HEK293 (cell line): ENCODE data around the gene DPEP2.
"Not testable (repeated sequence)": the region's sequence is repeated elsewhere in the genome, so short reads cannot be mapped to it uniquely, and the experiment has no call there.

ENCODE experiments used
- CTCF ChIA-PET: fragments of 350-600 bp; formaldehyde crosslinking; extraction: SDS; loops from one replicate; lab custom pipeline; 2021; ENCODE audit warnings: antibody characterized with exemption; lab: Yijun Ruan, JAX
- POLR2A ChIA-PET: fragments of 300-600 bp; formaldehyde crosslinking; extraction: SDS; loops from one replicate; lab custom pipeline; 2020; ENCODE audit warnings: antibody characterized with exemption, inconsistent platforms; lab: Yijun Ruan, JAX
- H3K27ac ChIP-seq: fragments of 200-500 bp; sonication (Bioruptor generic); 2 replicates; pipeline ENCODE4 v1.5.1; 2014; ENCODE audit warnings: low read depth, low read length, control low read depth, inconsistent platforms; ENCODE audit errors: extremely low read depth
- H3K36me3 ChIP-seq, 2 experiments: fragments of 200-500 bp in 1 of 2; sonication (Bioruptor generic) in 1 of 2; 1 replicate in 1 of 2; 2 replicates in 1 of 2; pipeline ENCODE4 v1.5.1; 2014 to 2017; ENCODE audit warnings: inconsistent platforms in 2 of 2, low read length in 2 of 2; ENCODE audit not compliant: control insufficient read depth in 2 of 2, insufficient read depth in 1 of 2
- H3K4me1 ChIP-seq: fragments of 200-500 bp; sonication (Bioruptor generic); 2 replicates; pipeline ENCODE4 v1.5.1; 2014; ENCODE audit warnings: mild to moderate bottlenecking, low read length, inconsistent platforms; ENCODE audit not compliant: control insufficient read depth, insufficient read depth
- H3K4me3 ChIP-seq: 2 replicates; pipeline ENCODE4 v1.5.1; 2011; ENCODE audit warnings: low read depth, mild to moderate bottlenecking, control low read depth, low read length, moderate library complexity
- H3K9me3 ChIP-seq: fragments of 200-500 bp; sonication (Bioruptor generic); 2 replicates; pipeline ENCODE4 v1.5.1; 2014; ENCODE audit warnings: low read depth, low read length, inconsistent platforms; ENCODE audit not compliant: control insufficient read depth, insufficient read depth
- KLF1 ChIP-seq: fragments of 450-650 bp; formaldehyde crosslinking; IDR thresholded peaks from 2 replicates; pipeline ENCODE4 v1.5.1; 2016; ENCODE audit warnings: missing biosample characterization, missing genetic modification characterization
- ZNF121 ChIP-seq: fragments of 450-650 bp; formaldehyde crosslinking; IDR thresholded peaks from 2 replicates; pipeline ENCODE4 v1.5.1; 2016; ENCODE audit warnings: missing biosample characterization, missing genetic modification characterization
- ZNF221 ChIP-seq: fragments of 450-650 bp; formaldehyde crosslinking; IDR thresholded peaks from 2 replicates; pipeline ENCODE4 v1.5.1; 2017; ENCODE audit warnings: missing biosample characterization, missing genetic modification characterization, borderline replicate concordance
- ZNF223 ChIP-seq: fragments of 450-650 bp; formaldehyde crosslinking; IDR thresholded peaks from 2 replicates; pipeline ENCODE4 v1.5.1; 2016; ENCODE audit warnings: missing biosample characterization, missing genetic modification characterization
- ZNF366 ChIP-seq: fragments of 450-650 bp; formaldehyde crosslinking; conservative IDR thresholded peaks from 2 replicates; pipeline ENCODE4 v1.5.1; 2016; ENCODE audit warnings: missing biosample characterization, missing genetic modification characterization
- ZNF664 ChIP-seq: fragments of 450-650 bp; formaldehyde crosslinking; IDR thresholded peaks from 2 replicates; pipeline ENCODE4 v1.5.1; 2016; ENCODE audit warnings: missing biosample characterization, missing genetic modification characterization
- TF ChIP-seq, protein P1 (sequence below): fragments of 450-650 bp; formaldehyde crosslinking; IDR thresholded peaks from 2 replicates; pipeline ENCODE4 v1.5.1; 2016; ENCODE audit warnings: missing biosample characterization, missing genetic modification characterization
- TF ChIP-seq, protein P2 (sequence below): fragments of 450-650 bp; formaldehyde crosslinking; IDR thresholded peaks from 2 replicates; pipeline ENCODE4 v1.5.1; 2016; ENCODE audit warnings: missing biosample characterization, missing genetic modification characterization, low read depth

Gene DPEP2

GRCh38 chr16:68035227-68035626 lies 35.9 kb upstream of the DPEP2 start (continued):
- 0 out of 2 replicates have a peak, but pooled peaks have one; percentile 37 for TF ChIP-seq ZNF366 (tag by site-specific recombination)
- TF ChIP-seq ZNF664 (tag by site-specific recombination), result peak; percentile 41; the same call in 1 of the 2 replicates
- TF ChIP-seq, protein P1, sequence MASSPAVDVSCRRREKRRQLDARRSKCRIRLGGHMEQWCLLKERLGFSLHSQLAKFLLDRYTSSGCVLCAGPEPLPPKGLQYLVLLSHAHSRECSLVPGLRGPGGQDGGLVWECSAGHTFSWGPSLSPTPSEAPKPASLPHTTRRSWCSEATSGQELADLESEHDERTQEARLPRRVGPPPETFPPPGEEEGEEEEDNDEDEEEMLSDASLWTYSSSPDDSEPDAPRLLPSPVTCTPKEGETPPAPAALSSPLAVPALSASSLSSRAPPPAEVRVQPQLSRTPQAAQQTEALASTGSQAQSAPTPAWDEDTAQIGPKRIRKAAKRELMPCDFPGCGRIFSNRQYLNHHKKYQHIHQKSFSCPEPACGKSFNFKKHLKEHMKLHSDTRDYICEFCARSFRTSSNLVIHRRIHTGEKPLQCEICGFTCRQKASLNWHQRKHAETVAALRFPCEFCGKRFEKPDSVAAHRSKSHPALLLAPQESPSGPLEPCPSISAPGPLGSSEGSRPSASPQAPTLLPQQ (tag by site-specific recombination), result peak; percentile 42; the same call in 1 of the 2 replicates

- POLR2A ChIA-PET, result no interaction called here
- CTCF ChIA-PET, result no interaction called here
Observed at GRCh38 chr16:68033101-68033500, 33.8 kb upstream of the DPEP2 start.

GRCh38 chr16:68031951-68032350 lies 32.7 kb upstream of the DPEP2 start:
- TF ChIP-seq KLF1 (tag by site-specific recombination) (peak; percentile 99), ZNF223 (no peak)
- peaks cover 20 to 28% of the 10 kb centered on the region in 2 experiments; a peak in 2 of 3 replicates for H3K36me3 ChIP-seq
- H3K4me1 ChIP-seq, result peaks cover 5% of the 10 kb centered on the region; the same call in 1 of the 2 replicates
- no peak overlapping the region for H3K4me3 ChIP-seq
- H3K27ac ChIP-seq, result no peak overlapping the region
- ChIA-PET CTCF (no interaction called here), POLR2A (interaction anchor here (1.1 kb wide), 1 partner anchor 8 kb away, joined by 8 read pairs; the partner anchor contains the start of gene DUS2)
- no peaks in the 10 kb centered on the region for H3K9me3 ChIP-seq

More at GRCh38 chr16:68033101-68033500, 33.8 kb upstream of the DPEP2 start:
- H3K27ac ChIP-seq, result no peak overlapping the region
- H3K36me3 ChIP-seq, result peaks cover 20 to 22% of the 10 kb centered on the region in 2 experiments; a peak in 2 of 3 replicates
- TF ChIP-seq, protein P2, sequence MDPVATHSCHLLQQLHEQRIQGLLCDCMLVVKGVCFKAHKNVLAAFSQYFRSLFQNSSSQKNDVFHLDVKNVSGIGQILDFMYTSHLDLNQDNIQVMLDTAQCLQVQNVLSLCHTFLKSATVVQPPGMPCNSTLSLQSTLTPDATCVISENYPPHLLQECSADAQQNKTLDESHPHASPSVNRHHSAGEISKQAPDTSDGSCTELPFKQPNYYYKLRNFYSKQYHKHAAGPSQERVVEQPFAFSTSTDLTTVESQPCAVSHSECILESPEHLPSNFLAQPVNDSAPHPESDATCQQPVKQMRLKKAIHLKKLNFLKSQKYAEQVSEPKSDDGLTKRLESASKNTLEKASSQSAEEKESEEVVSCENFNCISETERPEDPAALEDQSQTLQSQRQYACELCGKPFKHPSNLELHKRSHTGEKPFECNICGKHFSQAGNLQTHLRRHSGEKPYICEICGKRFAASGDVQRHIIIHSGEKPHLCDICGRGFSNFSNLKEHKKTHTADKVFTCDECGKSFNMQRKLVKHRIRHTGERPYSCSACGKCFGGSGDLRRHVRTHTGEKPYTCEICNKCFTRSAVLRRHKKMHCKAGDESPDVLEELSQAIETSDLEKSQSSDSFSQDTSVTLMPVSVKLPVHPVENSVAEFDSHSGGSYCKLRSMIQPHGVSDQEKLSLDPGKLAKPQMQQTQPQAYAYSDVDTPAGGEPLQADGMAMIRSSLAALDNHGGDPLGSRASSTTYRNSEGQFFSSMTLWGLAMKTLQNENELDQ (tag by site-specific recombination), result no peak
- peaks cover 5% of the 10 kb centered on the region; the same call in 1 of the 2 replicates for H3K4me1 ChIP-seq
- no peak overlapping the region for H3K4me3 ChIP-seq
- no peaks in the 10 kb centered on the region for H3K9me3 ChIP-seq

GRCh38 chr16:68030108-68030507 lies 30.8 kb upstream of the DPEP2 start:
- H3K4me1 ChIP-seq, H3K9me3 ChIP-seq, H3K4me3 ChIP-seq, POLR2A ChIA-PET, H3K27ac ChIP-seq: not testable (repeated sequence)
- CTCF ChIA-PET, result interaction anchor here (1.2 kb wide), 2 partner anchors 10 to 36 kb away, joined by 3 to 5 read pairs; no protein-coding TSS in a partner anchor
- H3K36me3 ChIP-seq, result peaks cover 20 to 44% of the 10 kb centered on the region in 2 experiments; a peak in 2 of 3 replicates

DNA sequence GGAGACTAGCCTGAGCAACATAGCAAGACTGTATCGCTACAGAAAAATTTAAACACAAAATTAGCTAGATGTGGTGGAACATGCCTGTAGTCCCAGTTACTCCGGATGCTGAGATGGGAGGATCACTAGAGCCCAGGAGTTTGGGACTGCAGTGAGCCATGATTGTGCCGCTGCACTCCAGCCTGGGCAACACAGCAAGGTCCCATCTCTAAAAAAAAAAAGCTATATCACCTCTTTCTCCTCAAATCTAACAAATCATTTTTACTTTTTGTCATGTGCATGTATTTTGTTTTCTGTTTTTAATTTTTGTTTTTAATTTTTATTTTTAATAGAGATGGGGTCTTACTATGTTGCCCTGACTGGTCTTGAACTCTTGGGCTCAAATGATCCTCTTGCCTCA lies 29.7 kb upstream of the DPEP2 start:
- H3K36me3 ChIP-seq, result peaks cover 20 to 44% of the 10 kb centered on the region in 2 experiments; a peak in 2 of 3 replicates
- ChIA-PET CTCF (interaction anchor here (0.6 to 1.3 kb wide), 4 partner anchors 12 to 194 kb away, joined by 3 to 5 read pairs (median 3); no protein-coding TSS in a partner anchor), POLR2A (interaction anchor here (0.6 to 1.5 kb wide), 3 partner anchors 24 to 209 kb away, joined by 3 to 5 read pairs (median 5); partner anchors contain the start of gene DPEP2)
- H3K9me3 ChIP-seq, result no peaks in the 10 kb centered on the region
- TF ChIP-seq ZNF121 (tag by site-specific recombination) (peak; percentile 72), ZNF221 (tag by site-specific recombination) (no peak)
- no peak overlapping the region for H3K27ac ChIP-seq
- no peak overlapping the region for H3K4me3 ChIP-seq
- H3K4me1 ChIP-seq, result no peaks in the 10 kb centered on the region
